Measurements from ENCODE around the gene BRCA1.

GRCh38 chr17:43034894-43035293 is 90.3 kb downstream of the BRCA1 start:
- no peak for TF ChIP-seq CTCF (IDR thresholded peaks at IDR 0.05)
- no peak for TF ChIP-seq POLR2A (IDR thresholded peaks at IDR 0.05)

All from right lobe of liver (tissue), 4 donors.